ENCODE measurements around the gene P3R3URF. TPM values are rescaled to one million over a fixed set of nuclear protein-coding genes. Genes with fewer than 3 reads are reported as not detected.

Gene P3R3URF
- total and polyA plus RNA-seq, 12 donors: not detected

GRCh38 chr1:46159516-46159915 lies 16.8 kb downstream of the P3R3URF start:
- no peak overlapping the region for H3K4me3 ChIP-seq
- intact Hi-C loops (cut with DNase I): no loop called here
- no peaks in the 10 kb centered on the region for H3K27me3 ChIP-seq
- no peaks in the 10 kb centered on the region for H3K9me3 ChIP-seq
- H3K27ac ChIP-seq: no peak overlapping the region
- ATAC-seq: no peak
- no peaks in the 10 kb centered on the region for H3K36me3 ChIP-seq
- WGBS, 2 donors: 64 to 67% methylated on average over 3 of the region's 3 CpGs
- H3K4me1 ChIP-seq: no peaks in the 10 kb centered on the region
- DNase-seq: no peak
- no peak for TF ChIP-seq CTCF (IDR thresholded peaks at IDR 0.05)

- Histone ChIP-seq H3K4me1 (no peaks in the 10 kb centered on the region), H3K27ac (no peak overlapping the region), H3K36me3 (no peaks in the 10 kb centered on the region), H3K27me3 (no peaks in the 10 kb centered on the region), H3K9me3 (no peaks in the 10 kb centered on the region), H3K4me3 (no peak overlapping the region)
- WGBS, 2 donors: 92% methylated on average over 13 of the region's 13 CpGs
- intact Hi-C loops (cut with DNase I): no loop called here
- no peak for DNase-seq
- TF ChIP-seq CTCF (IDR thresholded peaks at IDR 0.05): no peak
- ATAC-seq: no peak
These were observed 17.7 kb downstream of the P3R3URF start for GRCh38 chr1:46158312-46159281.

GRCh38 chr1:46157916-46158311 lies 18.4 kb downstream of the P3R3URF start:
- Histone ChIP-seq H3K4me3 (no peak overlapping the region), H3K36me3 (no peaks in the 10 kb centered on the region), H3K4me1 (no peaks in the 10 kb centered on the region), H3K27me3 (no peaks in the 10 kb centered on the region), H3K27ac (no peak overlapping the region), H3K9me3 (no peaks in the 10 kb centered on the region)
- intact Hi-C loops (cut with DNase I): no loop called here
- DNase-seq (no peak), ATAC-seq (no peak)
- WGBS, 2 donors: 77 to 94% methylated on average over 1 of the region's 1 CpG
- TF ChIP-seq CTCF (IDR thresholded peaks at IDR 0.05): no peak

- intact Hi-C loops (cut with DNase I): no loop called here
- H3K4me1 ChIP-seq: peaks cover 0 to 14% (median 3%) of the 10 kb centered on the region in 9 donors
- TF ChIP-seq CTCF (IDR thresholded peaks at IDR 0.05): no peak
- H3K36me3 ChIP-seq: no peaks in the 10 kb centered on the region
- no peak for ATAC-seq
- WGBS, 2 donors: 91 to 95% methylated on average over 1 of the region's 1 CpG
- no peaks in the 10 kb centered on the region for H3K27me3 ChIP-seq
- no peaks in the 10 kb centered on the region for H3K9me3 ChIP-seq
- no peak overlapping the region for H3K27ac ChIP-seq
- no peak for DNase-seq
- no peak overlapping the region for H3K4me3 ChIP-seq
These were observed 22.6 kb downstream of the P3R3URF start for GRCh38 chr1:46153732-46154131.
